Panc1 (cell line): ENCODE results near the gene FAM120C.

ENCODE experiments used
- POLR2AphosphoS5 ChIP-seq: IDR thresholded peaks from 2 replicates; pipeline ENCODE4 v1.6.1; 2012; ENCODE audit warnings: mild to moderate bottlenecking, low read depth, low read length, moderate library complexity
- SIN3A ChIP-seq: IDR thresholded peaks from 2 replicates; pipeline ENCODE4 v1.6.1; 2012; ENCODE audit warnings: low read depth, mild to moderate bottlenecking, low read length, moderate library complexity, borderline replicate concordance; ENCODE audit not compliant: insufficient read depth
- TF ChIP-seq, protein P1 (sequence below): fragments of 450-650 bp; IDR thresholded peaks from 2 replicates; pipeline ENCODE4 v1.5.1; 2017; ENCODE audit warnings: mild to moderate bottlenecking

DNA sequence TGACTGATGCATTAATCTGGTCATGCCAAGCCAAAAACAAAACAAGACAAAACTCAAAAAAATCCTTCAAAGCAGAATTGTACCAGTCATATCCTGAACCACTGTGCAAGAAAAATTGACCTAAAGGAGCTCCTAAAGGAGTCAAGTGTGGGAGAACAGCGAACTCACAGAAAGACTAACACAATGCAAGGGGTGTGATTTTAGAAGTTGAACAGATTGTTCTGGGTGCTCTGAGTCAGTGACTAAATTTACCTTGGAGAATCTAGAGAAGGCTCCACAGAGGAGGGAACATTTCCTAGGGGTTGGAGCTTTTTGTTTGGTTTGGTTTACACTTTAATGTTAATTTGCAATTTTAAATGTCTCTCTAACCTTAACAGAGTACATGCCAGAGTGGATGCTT is 89.9 kb downstream of the FAM120C start:
- TF ChIP-seq, protein P1, sequence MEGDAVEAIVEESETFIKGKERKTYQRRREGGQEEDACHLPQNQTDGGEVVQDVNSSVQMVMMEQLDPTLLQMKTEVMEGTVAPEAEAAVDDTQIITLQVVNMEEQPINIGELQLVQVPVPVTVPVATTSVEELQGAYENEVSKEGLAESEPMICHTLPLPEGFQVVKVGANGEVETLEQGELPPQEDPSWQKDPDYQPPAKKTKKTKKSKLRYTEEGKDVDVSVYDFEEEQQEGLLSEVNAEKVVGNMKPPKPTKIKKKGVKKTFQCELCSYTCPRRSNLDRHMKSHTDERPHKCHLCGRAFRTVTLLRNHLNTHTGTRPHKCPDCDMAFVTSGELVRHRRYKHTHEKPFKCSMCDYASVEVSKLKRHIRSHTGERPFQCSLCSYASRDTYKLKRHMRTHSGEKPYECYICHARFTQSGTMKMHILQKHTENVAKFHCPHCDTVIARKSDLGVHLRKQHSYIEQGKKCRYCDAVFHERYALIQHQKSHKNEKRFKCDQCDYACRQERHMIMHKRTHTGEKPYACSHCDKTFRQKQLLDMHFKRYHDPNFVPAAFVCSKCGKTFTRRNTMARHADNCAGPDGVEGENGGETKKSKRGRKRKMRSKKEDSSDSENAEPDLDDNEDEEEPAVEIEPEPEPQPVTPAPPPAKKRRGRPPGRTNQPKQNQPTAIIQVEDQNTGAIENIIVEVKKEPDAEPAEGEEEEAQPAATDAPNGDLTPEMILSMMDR, result no peak
- TF ChIP-seq SIN3A (no peak), POLR2AphosphoS5 (no peak)
